Daoy (cell line): ENCODE results near the gene LCN1. TPM values are rescaled to one million over a fixed set of nuclear protein-coding genes. Genes with fewer than 3 reads are reported as not detected.
A peak's percentile ranks its signal among the peaks of the same experiment; 100 is the strongest.

ENCODE experiments used
- DNase-seq: peaks from one replicate; pipeline ENCODE4 v3.0.0-alpha.2; 2015; ENCODE audit warnings: low read depth
- total RNA-seq: library from RNA; depleted of rRNA; stranded (reverse); fragments of >200 nt; shearing (Covaris generic); gene quantifications from 2 replicates; pipeline ENCODE4 v1.2.3, GENCODE V29; 2014

The LCN1 gene
- total RNA-seq, 1 experiment from 2014 or later, result not detected

DNA sequence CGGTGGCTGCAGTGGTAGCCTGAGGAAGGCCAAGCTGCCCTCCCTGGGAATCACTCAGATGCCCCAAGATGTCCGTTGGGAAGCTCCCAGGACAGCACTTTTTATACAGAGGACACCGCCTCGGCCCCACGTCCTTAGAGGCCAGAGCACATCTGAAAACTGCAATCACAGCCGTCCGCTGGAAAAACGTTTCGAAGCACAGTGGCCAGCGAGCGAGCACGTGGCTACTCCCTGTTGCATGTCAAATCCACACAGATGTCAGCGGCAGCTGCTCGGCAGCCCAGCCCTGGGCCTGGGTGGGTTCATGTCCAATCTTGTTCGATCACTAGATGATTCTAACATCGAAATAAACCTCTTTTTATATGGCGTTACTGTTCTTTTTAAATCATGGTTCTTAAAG is 32.7 kb upstream of the LCN1 start:
- DNase-seq, result no peak

DNA sequence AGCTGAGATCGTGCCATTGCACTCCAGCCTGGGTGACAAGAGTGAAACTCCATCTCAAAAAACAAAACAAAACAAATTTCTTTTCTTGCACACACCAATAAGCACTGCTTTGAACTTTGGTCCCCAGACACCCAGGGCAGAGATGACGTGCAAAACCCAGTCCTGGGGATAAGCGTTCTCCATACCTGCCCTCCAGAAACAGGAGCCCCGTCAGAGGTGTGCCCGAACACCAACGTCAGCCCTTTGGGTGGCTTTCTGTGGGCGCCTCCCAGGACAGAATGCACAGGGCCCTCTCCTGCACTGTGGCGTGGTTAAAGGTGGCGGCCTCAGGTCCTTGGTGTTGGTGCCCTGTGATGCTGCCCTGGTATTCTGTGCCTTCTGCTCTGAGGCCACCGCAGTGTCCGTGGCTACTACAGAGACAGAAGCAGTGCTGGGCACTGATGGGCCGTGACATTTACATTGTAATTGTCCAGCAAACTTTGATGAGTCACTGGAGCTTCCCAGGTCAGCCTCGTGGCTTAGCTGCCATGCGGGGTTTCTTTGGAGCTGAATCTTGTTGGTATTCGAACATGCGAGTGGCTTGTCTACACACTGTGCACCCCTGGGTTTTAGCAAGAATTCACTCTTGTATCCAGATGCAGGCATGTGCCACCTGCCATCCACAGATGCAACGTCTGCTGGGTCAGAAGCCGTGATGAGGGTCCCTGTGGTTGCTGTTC is 31.9 kb upstream of the LCN1 start:
- DNase-seq, result no peak

DNA sequence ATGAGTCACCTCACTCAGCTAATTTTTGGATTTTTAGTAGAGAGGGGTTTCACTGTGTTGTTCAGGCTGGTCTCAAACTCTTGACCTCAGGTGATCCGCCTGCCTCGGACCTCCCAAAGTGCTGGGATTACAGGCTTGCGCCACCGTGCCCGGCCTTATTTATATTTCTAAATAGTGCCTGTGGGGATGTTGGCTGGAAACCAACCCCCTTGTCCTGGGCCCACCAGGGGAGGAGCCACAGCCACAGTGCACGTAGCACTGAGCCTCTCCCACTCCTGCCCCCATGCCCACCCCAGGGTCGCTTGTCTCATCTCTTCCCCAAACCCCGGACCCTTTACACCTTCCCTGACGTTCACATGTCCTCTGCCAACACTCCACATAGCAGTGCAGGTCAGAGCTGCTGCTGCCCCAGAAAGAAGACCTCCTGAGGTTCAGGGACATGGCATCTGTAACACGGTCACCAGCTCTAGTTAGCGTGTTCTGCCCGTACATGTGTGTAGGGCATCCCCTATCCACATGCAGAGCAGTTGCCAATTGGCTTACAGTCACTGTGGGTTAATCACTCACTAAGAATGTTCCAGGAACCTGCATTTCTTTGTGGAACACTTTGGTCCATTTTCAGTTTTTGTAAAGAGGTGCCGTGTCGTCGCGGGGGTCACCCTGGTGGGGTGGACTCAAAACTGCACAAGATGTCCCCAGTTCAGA is 30.9 kb upstream of the LCN1 start:
- no peak for DNase-seq

DNA sequence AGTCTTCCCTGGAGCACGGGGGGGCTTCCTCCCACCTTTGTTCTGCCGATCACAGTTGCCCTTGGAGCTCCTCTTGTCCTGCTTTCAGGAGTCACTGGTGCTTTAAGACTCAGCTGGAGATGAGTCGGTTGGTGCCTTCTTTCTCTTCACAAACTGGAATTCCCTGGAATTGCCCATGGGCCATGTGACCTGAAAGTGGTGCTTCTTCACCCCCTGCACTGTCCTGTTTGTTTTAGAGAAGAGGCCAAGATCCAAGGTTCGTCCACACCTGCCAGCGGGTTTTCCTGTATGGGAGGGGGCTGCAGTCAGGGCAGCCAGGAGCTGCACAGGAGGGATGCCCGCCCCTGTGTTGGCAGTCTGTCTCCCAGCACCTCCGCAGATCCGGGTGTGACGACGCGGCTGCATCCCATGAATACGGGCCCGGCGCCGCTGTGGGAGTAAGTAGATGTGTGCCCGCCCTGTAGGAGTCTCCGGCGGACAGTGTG is 30.2 kb upstream of the LCN1 start:
- DNase-seq, result no peak

DNA sequence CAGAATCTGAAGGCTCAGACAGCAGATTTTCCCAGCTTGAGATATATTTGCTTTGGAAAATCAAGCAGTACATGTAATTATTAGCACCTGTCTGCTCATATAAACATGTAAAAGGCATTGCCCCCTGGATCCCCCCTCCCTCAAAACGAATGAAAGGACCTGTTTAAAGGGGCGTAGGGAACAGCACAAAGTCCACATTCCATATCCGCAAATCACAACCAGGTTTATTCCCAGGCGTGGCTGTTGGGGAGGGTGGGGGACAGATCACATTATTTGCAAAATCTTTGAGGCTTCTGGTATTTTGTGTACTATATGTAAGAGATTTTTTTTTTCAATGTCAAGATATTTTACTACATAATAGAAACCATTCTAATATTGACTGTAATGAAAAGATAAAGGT is 29.5 kb upstream of the LCN1 start:
- no peak for DNase-seq

DNA sequence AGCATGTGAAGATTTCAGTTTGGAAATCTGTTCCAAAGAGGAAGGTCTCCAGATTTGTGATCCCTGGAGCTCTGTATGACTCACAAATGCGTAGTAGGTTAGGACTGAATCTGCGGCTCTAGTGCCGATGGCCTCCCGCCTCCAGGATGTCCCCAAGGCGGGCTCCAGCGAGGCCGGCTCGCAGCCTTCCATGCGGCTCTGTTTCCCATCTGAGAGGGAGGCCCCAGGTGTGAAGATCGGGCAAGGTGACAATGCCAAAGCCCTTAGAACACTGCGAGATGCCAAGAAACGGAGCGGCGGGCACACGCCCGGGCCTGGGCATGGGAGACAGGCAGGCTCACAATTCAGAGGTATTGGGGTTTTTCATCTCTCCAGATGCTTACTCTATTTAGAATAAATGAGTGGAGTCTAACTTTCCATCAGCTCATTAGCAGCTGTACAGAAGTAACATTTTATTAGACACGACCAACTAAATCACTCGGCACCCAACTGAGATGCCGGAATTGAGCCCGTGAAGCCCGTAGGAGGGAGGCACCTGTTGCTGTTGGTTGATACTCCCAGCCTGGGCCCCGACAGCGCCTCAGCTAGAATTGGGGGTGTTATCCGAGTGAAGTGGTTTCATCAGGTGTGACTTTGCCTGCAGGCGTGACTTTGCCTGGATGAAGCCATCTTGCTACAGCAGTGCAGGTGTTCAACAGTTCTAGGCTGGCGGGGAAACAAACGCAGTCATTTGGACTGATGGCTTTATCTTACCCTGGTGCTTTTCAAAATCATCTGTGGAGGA is 28.2 kb upstream of the LCN1 start:
- no peak for DNase-seq

DNA sequence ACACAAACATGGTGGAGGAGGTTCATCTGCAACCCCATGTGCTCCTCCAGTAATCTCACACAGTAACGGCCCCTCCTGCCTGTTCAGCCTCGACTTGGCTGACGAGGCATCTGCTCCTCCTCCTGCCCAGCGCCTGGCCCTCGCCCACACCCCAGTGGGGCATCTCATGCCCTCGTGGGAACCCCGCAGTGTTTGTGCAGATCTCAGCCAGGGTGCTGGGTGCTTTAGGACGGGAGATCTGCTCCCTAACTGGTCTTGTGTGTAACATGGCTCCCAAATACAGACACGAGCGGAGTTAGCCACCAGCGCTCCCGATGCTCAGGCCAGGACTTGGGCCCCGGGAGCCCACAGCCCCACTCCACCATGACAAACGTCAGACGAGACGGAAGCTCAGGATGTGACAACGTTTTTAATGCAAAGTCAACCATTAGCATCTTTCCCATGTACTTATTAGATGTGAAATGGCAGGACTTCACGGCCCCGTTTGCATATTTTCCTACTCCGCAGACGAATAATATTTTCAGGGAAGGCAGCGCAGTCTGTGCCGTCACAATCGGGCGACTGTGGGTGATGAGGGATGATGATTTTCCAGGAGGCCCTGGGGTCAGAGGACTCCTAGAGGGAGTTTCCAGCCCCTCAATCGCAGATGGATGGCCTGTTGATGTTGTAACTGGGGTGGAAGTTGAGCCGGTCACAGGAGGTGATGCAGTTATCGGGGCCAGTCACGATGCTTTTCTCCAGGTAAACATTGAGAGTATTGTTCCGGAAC is 26.3 kb upstream of the LCN1 start:
- DNase-seq, result no peak

DNA sequence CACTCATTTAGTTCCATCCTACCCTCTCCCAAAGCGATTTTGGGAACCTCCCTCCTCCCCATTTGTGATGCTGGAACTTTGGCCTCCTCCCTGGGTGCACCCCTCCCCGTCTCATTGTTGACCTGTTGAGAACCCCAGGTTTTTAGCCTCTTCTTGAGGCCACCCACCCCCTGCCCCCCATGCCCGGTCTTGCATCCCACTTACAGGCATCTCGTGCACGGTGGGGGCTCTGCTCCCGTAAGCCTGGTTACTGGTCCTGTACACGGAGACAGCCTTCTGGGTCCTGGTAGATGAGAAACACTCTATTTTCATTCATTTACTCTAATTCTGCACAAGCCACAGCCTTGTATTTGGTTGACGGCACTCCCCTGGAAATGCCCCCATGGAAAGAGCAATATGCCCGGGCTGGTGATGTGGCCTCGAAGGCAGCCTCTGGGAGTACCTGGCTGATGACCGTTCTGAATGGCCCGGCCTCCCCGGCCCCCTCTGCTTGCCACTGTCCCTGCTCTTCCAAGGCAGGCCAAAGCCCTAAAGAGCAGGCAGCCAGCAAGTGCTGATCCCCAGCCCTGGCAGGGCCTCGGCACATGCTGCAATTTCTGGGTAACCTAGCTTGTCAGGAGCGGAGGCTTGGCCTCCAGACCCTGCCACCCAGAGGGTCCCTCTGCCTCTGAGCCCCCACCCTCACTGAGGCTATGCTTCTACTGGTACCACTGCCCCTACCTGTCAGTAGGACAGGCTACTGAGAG is 22.7 kb upstream of the LCN1 start:
- DNase-seq, result no peak

DNA sequence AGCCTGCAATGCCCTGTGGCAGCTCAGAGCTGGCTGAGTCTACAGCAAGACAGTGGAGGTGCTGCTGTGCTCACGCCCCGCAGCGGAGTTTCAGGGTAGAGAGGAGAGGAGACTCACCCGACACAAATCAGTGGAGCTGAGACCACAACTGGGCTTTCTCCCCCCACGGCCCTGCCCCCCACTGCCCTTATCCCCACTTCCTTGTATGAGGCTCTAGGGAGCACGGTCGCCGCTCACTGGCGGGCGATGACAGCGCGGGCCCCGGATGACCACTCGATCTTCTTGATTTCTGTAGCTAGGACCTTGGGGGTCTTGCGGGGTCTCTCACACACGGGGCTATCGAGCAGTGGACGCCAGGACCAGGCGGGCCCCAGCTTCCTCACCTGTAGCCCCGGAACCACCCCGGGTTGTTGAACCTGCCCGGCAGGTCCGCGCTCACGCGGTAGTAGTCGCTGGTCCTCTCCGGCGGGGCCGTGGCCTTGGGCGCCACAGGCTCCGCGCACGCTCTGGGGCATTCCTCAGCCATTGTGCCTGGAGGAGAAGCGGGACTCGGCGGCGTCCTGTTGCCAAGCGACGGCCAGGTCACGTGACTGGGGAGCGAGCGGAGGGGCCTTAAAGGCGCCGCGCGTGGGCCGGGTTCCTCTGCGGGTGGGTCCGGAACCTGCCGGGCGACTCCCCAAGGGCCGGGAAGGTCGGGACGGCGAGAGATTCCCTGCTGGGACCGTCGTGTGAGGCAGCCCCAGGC is 21.7 kb upstream of the LCN1 start:
- peak; percentile 93 for DNase-seq

DNA sequence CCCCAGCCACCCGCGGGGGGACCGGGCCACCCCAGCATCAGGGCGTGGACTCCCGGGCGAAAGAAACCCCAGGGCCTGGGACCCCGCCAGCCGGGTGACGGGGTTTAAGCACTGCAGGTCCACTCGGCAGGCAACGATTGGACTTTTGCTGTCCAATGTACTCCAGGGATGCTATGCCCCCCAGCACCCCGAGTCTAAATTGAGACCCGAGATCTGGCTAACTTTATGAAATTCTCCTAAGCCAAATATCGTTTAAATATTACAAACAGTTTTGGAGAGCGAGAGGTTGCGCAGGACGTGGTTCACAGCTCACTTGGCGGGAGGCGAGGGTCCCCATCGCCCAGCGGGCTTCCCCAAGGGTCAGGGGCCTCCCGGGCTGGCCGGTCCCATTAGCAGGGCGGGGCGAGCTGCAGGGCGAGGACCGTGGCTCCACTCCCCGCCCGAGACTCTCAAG is 21.1 kb upstream of the LCN1 start:
- DNase-seq, result no peak

DNA sequence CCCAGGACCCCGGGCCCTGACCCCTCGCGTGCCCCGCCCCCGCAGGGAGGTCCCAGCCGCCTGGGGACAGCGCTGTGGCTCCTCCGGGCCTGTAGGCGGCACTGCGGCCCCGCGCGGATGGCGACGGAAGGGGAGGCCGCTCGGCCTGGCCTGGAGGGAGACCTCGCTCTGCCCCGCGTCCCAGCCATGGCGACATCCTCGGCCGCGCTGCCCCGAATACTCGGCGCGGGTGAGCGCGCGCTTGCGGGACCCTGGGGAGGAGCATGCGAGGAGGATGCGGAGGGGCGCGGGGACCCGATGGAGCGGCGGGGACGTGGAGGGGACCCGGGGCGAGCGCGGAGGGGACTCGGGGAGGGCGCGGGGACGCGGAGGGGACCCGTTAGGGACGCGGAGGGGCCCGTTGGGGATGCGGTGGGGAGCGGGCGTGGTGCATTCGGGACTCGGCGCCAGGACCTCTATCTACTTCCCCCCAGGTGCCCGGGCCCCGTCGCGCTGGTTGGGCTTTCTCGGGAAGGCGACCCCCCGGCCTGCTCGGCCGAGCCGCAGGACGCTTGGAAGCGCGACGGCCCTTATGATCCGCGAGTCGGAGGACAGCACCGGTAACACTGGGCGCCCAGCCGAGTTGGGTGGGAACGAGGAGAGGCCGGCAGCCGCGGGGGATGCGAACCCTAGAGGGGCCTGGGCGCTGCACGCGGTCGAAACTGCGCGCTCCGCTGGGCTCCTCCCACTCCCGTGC is 20.5 kb upstream of the LCN1 start, which contains the start of gene MRPS2:
Gene MRPS2, plus strand, starts transcription at position 158 of the 736 bp plus-strand sequence. Its CDS starts 29 bp downstream, at position 187.
- peak; percentile 95 for DNase-seq

DNA sequence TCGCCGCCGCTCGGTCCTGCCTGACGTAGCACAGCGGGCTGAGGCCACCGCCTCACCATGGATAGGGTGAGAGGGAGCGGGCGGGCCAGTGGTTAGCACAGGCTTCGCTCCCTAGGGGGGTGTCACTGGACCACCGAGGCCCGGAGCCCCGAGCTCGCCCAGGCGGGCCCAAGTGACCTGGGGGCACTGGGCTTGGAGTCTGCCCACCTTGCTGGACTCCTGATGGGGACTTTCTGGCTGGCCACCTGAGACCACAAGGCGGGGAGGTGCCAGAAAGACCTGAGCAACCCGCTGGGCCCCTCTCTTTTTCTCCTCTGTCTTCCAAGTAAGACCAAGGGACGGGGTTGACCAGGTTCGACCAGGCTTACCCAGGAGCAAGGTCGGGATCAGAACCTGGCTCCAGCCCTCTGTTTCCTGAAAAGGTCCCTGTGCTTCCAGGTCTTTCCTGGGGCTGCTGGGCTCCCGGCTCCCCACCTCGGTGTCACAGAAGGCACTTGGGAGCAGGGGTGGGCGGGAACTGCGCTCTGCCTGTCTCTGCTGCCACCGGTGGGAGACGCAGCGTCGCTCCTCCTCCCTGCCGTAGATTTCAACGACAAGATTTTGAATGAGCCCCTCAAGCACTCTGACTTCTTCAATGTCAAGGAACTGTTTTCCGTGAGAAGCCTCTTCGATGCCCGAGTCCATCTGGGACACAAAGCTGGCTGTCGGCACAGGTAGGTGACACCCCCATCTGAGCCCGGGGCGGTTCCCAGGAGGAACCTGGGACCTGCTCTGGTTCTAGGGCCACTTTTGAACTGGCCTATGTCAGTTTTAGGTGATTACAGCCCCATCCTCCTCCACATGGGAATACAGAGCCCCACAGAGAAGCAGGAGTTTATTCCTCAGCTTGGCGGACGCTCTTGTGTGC is 19.7 kb upstream of the LCN1 start:
- DNase-seq, result no peak

DNA sequence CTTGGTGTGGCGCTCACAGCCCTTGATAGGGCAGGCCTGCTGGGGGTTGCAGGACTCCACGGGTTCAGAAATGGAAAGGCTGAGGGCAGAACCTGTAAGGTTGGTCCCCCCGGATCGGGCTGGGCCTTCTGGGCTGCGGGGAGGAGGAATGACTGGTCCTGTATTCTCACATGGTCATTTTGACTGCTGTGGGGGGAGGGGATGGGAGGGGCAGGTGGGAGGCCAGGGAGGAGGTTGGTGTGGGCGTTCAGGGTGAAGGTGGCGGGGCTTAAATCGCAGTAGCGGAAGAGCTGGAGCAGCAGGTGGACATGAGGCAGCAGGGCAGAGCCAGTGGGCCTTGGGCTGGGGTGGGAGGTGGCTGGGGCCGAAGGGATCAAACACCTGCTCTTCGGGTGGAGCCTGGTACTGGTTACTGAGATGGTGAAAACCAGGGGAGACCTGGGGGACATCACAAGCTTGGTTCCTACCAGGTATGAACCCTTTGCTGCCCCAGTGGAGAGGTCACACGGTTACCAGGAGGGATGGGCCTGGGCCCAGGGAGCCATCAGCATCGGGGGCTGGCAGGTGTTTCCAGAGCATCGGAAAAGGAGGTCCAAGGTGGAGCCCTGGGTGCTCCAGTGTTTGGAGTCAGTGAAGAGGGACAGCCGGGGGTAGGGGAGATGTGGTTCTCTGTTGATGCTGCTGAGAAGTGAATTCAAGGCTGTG is 18.9 kb upstream of the LCN1 start:
- no peak for DNase-seq

DNA sequence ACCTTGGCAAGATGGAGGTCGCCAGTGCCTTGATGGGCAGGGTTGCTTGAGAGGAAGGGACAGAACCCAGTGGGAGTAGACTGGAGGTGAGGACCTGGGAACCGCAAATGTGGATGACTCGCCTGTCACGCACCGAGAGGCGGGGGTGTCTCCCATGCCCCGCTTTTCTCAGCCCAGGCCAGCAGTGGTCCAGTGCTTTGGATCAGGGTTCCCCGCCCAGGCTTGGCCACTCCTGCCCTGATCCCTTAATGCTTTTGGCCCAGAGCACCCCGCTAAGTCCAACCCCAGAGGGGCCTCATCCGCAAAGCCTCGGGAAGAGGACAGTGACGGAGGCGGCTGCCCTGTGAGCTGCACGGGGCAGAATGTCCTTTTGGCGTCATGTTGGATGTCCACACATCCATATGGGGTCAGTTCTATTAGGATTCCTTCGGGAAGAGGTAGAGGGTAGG is 18.3 kb upstream of the LCN1 start:
- no peak for DNase-seq

DNA sequence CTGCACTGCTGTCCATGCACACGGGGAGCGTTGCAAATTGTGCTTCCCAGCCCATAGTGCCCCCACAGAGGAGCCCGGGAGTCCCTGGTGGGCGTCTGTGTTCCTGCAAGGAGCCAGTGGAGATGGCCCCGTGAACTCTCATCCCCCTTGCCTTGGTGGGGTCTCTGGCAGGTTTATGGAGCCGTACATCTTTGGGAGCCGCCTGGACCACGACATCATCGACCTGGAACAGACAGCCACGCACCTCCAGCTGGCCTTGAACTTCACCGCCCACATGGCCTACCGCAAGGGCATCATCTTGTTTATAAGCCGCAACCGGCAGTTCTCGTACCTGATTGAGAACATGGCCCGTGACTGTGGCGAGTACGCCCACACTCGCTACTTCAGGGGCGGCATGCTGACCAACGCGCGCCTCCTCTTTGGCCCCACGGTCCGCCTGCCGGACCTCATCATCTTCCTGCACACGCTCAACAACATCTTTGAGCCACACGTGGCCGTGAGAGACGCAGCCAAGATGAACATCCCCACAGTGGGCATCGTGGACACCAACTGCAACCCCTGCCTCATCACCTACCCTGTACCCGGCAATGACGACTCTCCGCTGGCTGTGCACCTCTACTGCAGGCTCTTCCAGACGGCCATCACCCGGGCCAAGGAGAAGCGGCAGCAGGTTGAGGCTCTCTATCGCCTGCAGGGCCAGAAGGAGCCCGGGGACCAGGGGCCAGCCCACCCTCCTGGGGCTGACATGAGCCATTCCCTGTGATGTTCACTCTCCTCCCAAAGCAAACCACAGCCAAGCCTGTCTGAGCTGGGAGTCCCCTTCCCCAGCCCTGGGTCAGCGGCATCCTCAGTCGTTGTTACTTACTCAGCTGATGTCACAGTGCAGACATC is 17.6 kb upstream of the LCN1 start:
- DNase-seq, result no peak
